Pulmonary artery endothelial cell (primary cell): ENCODE data around the gene ZDHHC11. TPM values are rescaled to one million over a fixed set of nuclear protein-coding genes. Genes with fewer than 3 reads are reported as not detected.

Experiments
- DNase-seq: peaks from one replicate; pipeline ENCODE4 v3.0.0-alpha.2; 2011; ENCODE audit warnings: low read depth, low spot score
- total RNA-seq: library from RNA; depleted of rRNA; stranded (reverse); fragments of >200 nt; gene quantifications from 2 replicates; pipeline ENCODE4 v1.2.3, GENCODE V29; 2014

Gene ZDHHC11
- 0.13 and 1.6 TPM in 2 replicates for total RNA-seq

- DNase-seq = no peak
Observed at GRCh38 chr5:850511-851006, at the start of gene ZDHHC11. Gene ZDHHC11 (minus strand): TSS chr5:850986. CDS start chr5:850602, 384 bp downstream.

DNA sequence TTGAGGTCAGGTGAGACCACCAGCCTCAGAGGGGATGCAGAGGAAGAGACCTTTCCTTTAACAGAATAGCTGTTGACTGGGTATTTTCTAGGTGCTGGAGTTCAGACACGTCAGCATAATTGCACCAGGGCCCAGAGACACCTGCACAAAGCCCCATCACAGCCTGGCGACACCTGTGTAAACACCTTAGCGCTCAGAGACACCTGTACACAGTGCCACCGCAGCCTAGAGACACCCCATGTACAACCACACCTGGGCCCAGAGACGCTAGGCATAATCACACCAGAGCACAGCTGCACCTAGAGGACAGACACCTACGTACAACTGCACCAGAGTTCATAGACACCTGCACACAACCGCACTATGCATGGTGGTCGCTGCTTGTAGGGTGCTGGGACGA is 42.9 kb upstream of the ZDHHC11 start:
- no peak for DNase-seq

DNA sequence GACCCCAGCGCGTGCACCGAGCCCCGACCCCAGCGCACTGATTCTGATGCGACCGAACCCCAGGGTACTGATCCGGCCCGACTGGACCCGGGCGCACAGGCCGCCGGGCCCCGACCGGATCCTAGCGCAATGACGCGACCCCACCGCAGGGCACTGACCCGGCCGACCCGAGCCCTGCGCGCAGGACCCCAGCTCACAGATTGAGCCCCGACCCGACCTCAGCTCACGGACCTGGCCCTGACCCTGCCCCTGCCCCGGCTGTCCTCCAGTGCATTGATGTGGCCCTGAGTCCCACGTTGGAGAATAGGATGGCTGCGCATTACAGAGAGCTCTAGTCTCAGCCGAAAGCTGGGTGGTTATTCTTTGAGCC is 42.3 kb upstream of the ZDHHC11 start:
- no peak for DNase-seq

DNA sequence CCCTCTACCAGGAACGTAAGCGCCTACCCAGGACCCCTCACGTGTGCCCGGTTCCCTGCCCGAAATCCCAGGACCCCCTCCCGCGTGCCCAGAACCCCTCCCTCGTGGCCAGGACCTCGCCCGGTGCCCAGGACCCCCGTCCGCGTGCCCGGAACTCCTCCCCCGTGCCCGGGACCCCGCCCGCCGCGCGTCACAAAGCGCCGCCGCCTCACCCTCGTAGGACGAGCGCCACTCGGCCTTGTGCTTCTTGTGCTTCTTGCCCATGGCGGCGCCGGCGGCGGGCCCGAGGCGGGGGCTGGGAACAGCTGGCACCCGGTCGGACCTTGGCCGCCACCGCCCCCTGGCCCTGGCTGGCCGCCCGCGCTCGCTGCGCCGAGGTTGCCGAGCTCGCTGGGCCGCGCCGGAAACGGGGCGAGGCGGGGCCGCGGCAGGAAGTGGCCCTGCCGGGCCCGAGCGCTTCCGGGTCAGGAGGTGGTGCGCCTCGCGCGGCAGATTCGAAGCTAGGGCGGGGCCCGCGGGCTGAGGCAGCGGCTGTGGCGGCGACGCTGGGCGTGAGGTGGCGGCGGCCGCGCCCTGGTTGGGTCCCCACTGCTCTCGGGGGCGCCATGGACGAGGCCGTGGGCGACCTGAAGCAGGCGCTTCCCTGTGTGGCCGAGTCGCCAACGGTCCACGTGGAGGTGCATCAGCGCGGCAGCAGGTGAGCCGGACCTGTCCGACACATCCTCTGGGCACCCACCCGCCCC is 41.8 kb upstream of the ZDHHC11 start, which contains the start of the genes BRD9 and TRIP13:
Gene BRD9 (minus strand): TSS at position 408 of the 743 bp plus-strand sequence. CDS start 144 bp downstream, at position 264.
Gene TRIP13 (plus strand): TSS at position 491 of the 743 bp plus-strand sequence. CDS start 115 bp downstream, at position 606.
- no peak for DNase-seq

DNA sequence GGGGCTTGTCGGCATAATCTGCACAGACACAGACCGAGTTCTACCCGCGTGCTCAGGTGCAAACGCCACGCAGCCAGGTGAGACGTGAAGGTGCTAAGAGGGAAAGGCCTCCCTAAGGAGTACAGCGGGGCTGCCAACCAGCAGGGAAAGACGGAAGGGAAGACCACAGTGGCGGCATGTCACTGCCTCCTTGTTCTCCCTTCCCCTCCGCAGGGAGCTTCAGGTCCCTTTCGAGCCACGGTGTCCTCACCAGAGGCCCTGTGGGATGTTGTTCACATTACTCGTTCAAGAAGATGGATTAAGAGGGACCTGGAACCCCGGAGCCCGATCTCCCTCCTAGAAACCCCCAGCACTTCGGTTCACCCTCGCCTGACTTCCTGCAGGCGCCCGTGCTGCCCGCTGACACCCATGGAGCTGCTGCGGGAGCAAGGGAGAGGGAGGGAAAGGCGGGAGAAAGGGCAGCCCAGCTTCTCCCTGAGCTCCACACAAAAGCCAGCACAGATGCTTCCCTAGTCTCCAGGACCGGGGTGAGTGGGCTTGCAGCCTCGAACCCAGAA is 41.1 kb upstream of the ZDHHC11 start:
- no peak for DNase-seq

DNA sequence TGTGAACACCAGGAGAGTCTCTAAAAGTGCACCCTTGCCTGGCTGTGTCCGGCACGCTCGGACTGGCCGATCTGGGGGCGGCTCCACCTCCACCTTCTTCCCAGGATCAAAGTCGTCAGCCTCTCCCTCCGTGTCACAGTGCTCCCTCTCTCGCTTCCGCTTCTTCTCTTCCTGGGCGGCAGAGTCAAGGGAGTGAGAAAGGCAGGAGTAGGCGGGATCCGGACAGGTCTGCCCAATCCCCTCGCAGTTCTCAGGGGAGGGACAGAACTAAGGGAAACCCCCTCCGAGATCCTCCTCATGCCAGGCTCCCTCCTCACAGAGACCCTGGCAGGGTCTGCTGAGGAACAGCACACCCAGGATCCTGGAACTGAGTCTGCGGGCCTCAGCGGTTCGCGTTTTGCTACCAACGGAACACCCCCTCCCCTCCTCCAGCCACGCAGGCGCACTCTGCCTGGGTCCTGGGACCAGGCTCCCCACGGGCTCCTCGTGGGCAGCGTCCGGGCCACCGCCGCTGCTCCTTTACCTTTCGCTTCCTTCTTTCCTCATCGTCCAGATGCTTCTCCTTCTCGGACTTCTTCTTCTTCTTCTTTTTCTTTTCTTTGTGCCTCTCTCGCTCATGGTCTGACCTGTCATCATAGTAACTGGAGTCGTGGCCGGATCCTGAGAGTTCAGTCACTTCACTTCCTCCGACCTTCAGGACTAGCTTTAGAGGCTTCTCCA is 40.5 kb upstream of the ZDHHC11 start:
- DNase-seq = no peak

DNA sequence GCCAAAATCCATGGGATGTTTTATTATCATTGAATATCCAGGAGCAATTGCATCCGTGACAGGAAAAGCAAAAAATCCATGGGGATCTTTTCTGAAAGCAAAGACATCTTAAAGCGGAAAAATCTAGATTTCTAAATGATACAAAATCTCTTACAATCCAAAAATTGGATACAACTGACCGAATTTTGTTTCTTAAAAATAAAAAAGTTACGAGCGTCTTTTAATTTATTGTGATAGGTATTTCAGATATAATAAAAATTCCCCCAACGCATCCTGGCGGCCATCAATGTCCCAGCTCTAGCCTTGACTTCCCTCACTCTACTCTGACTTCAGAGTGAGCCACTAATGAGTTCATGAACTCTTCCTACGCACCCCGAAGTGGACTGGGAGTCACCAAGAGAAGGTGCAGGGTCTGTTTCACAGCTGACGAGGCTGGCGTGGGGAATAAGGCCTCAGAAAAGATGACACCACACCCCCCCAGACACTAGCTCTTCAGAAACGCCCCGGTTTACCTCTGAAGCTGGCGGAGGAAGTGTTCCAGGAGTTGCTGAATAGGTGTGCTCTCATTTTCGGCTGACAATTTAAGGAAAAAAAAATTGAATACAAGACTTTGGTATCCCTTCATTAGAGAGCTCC is 38.4 kb upstream of the ZDHHC11 start:
- DNase-seq = no peak

- no peak for DNase-seq
Observed at GRCh38 chr5:888638-889035, 37.9 kb upstream of the ZDHHC11 start.

- DNase-seq = no peak
Observed at GRCh38 chr5:887947-888637, 37.3 kb upstream of the ZDHHC11 start.

DNA sequence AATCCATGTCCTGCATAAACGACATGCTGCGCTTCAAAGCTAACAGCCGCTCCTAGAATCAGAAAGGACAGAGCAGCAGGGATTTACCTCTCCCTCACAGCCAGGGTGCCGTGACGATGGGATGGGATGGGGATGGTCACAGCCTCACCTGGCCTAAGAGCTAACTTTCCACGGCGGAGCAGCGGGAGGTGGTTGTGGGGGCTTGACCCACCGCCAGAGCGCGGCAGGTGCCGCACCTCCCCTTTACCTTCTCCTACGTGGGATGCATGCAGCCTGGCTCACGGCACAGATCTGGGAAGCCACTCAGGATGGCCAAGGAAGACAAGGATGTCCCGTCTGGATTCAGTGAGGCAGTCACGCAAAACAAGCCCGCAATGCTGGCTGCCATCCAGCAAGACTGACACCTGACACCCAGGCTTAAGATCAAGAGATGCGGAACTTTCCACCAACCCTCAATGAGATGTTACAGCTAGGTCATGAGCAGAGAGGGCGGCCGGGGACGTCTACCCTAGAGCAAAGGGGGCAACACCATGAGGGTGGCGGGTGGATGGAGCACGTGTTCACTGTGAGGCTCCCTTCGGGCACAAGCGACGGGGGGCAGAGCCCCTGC is 36.0 kb upstream of the ZDHHC11 start:
- DNase-seq = no peak

- DNase-seq = no peak
Observed at GRCh38 chr5:886036-886435, 35.2 kb upstream of the ZDHHC11 start.

DNA sequence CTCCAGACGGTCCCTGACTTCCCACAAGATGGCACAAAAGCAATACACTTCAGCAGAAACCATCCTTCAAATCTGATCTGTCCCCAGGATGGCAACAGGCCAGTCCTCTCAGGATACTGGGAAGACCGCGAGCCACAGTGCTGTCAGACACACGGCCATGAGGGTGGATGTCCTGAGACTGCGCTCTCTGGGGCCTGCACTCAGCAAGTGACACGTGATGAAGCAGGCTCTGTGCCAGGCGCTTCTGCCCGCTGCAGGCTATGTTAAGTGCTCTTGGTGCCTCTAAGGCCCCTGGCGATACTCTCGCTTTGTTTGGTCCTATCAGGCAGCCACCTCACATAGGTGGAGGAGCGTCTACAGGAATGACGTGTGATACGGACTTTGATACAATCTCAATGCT is 34.7 kb upstream of the ZDHHC11 start:
- no peak for DNase-seq

DNA sequence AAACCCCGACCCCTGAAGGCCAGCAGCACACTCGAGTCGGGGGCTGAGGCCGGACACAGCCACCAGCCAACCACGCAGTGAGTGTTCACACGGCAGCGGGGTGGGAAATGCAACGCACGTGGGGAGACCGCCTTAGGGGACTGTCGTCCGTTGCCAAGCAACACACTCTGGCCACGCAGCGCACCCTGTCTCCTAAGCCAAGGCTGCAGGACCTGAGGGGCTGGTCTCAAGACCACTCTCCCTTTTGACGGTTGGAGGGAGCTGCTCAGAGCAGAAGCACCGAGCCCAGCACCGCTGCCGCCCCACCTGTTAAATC is 34.3 kb upstream of the ZDHHC11 start:
- no peak for DNase-seq

DNA sequence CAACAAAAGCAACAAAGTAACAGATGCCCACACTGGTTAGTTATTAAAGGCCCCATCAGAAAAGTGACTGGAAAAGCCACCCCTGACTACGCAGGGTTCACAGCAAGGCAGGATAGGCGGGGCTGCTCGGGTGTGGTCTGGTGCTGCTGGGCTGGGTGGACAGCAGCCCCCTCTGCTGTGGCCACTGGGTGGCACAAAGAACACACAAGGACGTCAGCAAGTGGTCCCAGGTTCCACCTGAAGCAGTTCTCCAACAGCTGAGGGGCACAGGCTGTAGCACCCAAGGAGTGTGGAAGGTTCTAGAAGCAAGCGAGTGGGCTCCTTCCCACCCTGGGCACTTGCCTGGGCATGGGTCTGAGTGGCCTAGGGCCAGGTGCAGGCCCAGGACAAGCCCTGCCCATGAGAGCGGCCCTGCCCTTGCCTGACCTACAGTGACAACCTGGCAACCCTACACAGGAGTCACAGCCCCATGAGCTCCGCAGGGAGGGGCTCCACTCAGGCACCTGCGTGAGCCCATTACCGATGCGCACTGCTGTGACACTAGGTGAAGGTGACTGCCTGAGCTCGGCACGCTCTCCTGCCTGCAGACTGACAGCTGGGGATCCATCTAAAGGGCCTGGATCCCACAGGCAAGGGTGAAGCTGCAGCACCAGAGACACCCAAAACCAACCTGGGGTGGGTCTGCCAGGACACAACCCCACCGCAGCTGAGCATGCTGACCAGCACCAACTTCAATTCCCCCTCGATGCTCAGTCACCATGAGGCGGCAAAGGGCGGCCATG is 33.8 kb upstream of the ZDHHC11 start:
- no peak for DNase-seq

DNA sequence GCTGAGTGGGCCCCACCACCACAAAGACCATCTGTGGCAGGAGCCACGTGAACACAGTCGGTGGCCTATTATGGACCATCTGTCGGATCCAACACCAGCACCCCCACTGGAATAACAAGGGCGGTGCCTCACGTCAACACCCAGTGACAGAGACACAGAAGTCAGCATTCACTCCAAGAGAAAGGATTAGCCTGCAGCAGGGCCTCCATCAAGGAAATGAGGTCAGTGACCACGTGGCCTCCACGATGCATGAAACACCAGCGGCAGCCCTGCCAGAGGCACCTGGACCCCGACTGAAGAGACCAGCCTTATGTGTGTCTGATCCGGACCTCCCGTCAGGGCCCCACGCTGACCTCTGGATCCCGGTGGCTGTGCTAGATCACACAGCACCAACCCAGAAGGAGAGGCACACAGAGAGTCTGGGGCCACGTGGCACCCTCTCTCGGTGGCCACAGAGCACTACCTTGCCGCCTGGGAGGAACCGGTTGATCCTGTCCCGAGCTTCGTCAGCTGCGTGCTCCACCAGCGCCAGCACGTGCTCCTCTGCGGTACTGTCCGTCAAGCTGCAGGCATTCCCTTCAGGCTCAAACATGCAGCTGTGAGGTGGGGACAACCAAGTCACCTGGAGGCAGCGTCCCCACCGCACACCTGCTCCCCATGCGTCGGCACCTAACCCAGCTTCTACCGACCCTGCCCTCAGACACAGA is 32.8 kb upstream of the ZDHHC11 start:
- no peak for DNase-seq

DNA sequence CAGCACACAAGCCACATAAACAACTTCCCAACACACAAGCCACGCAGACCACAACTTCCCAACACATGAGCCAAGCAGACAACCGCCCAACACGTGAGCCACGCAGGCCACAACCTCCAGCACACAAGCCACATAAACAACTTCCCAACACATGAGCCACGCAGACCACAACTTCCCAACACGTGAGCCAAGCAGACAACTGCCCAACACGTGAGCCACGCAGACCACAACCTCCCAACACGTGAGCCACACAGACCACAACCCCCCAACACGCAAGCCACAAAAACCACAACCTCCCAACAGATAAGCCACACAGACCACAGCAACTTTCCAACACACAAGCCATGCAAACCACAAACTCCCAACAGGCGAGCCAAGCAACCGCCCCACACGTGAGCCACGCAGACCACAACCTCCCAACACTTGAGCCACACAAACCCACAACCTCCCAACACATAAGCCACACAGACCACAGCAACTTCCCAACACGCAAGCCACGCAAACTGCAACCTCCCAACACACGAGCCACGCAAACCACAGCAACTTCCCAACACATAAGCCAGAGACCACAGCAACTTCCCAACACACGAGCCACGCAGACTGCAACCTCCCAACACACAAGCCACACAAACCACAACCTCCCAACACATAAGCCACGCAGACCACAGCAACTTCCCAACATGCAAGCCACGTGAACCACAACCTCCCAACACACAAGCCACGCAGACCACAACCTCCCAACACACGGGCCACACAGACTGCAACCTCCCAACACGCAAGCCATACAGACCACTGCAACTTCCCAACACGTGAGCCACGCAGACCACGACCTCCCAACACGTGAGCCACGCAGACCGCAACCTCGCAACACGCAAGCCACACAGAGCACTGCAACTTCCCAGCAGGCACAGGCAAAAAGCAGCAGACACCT is 31.7 kb upstream of the ZDHHC11 start:
- no peak for DNase-seq

- DNase-seq = no peak
Observed at GRCh38 chr5:881551-881935, 30.8 kb upstream of the ZDHHC11 start.

DNA sequence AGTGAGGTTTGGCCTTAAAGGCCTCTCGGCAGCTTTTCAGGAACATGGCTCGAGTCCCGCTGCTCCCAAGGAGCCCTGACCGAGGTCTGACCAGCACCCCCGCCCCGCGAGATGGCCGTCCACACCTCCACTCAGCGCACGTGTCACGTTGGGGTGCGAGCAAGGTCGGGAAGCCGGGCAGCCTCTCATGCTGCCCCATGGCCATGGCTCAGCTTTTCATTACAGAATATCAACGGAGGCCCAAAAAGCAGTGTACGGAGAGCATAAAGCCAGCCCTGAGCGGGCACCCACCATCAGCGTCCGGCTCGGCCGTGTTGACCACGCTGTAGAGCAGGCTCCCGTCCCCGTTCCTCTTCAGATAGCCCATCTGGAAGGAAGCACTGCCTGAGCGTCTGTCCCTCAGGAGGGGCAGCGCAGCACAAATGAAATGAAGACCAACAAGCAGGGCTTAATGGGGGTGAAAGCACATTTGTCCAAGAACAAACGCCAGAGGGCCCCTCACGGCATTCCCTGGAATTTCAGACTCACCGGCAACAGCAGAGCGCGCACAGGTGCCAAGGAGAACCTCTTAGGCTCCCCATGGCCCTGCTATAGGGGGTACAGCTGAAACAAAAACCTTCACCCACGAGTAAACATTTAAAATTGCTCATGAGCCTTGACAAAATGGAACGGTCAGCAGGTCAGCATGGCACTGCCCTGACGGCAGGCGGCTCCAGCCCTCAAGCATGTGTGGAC is 30.2 kb upstream of the ZDHHC11 start:
- no peak for DNase-seq
